Endothelial cell of umbilical vein (primary cell): ENCODE results near the gene C4A. TPM values are rescaled to one million over a fixed set of nuclear protein-coding genes. Genes with fewer than 3 reads are reported as not detected.

Experiments
- BruUV-seq: library from RNA; stranded (reverse); fragments of 400-500 nt; replicated peaks from 2 replicates; lab custom pipeline; 2021; lab: Mats Ljungman, UMichigan
- CTCF ChIA-PET: fragments of 300-600, 350-600 bp; sonication (Branson Sonifier 250); formaldehyde crosslinking; loops from one replicate; lab custom pipeline; 2021; ENCODE audit warnings: antibody characterized with exemption, inconsistent platforms; lab: Charles Lee
- POLR2A ChIA-PET: fragments of 300-600, 350-600 bp; sonication (Branson Sonifier 250); formaldehyde crosslinking; loops from one replicate; lab custom pipeline; 2021; ENCODE audit warnings: antibody characterized with exemption, inconsistent platforms; lab: Charles Lee
- DNase-seq: peaks from one replicate; pipeline ENCODE4 v3.0.0-alpha.2; 2011; ENCODE audit warnings: low read depth, low spot score
- FAIRE-seq: peaks from 2 replicates; lab custom pipeline; 2011; peaks lifted over from hg19 to GRCh38; lab: Jason Lieb, UNC
- H2AFZ ChIP-seq: 2 replicates; pipeline ENCODE4 v1.6.0; 2012; ENCODE audit warnings: low read depth, low read length, control low read depth, inconsistent platforms
- H3K27ac ChIP-seq: 2 replicates; pipeline ENCODE4 v1.5.1; 2011; ENCODE audit warnings: low read depth, mild to moderate bottlenecking, control low read depth, low read length, moderate library complexity; ENCODE audit not compliant: insufficient read depth
- H3K27me3 ChIP-seq, 2 experiments: 2 replicates each; pipeline versions ENCODE4 v1.6.0 to v1.6.1; 2011; ENCODE audit warnings: low read length in 2 of 2, mixed read lengths in 1 of 2; ENCODE audit not compliant: control insufficient read depth in 2 of 2, insufficient read depth in 2 of 2
- H3K36me3 ChIP-seq, 2 experiments: 2 replicates in 1 of 2; 3 replicates in 1 of 2; pipeline ENCODE4 v1.5.1; 2011; ENCODE audit warnings: low read length in 2 of 2, mild to moderate bottlenecking in 1 of 2, moderate library complexity in 1 of 2; ENCODE audit not compliant: control insufficient read depth in 2 of 2, insufficient read depth in 2 of 2; ENCODE audit errors: extremely low read depth in 1 of 2
- H3K4me1 ChIP-seq: 3 replicates; pipeline ENCODE4 v1.5.1; 2011; ENCODE audit warnings: mild to moderate bottlenecking, low read length; ENCODE audit not compliant: control insufficient read depth, insufficient read depth; ENCODE audit errors: extremely low read depth
- H3K4me2 ChIP-seq: 2 replicates; pipeline ENCODE4 v1.6.1; 2011; ENCODE audit warnings: low read length, control low read depth, mixed read lengths; ENCODE audit not compliant: insufficient read depth
- H3K4me3 ChIP-seq, 3 experiments: fragments of 200-600 bp in 1 of 3; sonication (generic), shearing (Covaris generic) in 1 of 3; replicated peaks in 1 of 3; 2 replicates each; pipeline ENCODE4 v1.5.1; 2011 to 2016; ENCODE audit warnings: control low read depth in 3 of 3, low read length in 3 of 3, mild to moderate bottlenecking in 2 of 3, inconsistent platforms in 1 of 3, low read depth in 1 of 3, moderate library complexity in 1 of 3; ENCODE audit not compliant: insufficient read depth in 1 of 3
- H3K79me2 ChIP-seq: 2 replicates; pipeline ENCODE4 v1.6.0; 2012; ENCODE audit warnings: low read length, inconsistent platforms; ENCODE audit not compliant: control insufficient read depth, insufficient read depth
- H3K9ac ChIP-seq: replicated peaks from 2 replicates; pipeline ENCODE3; 2011; ENCODE audit warnings: low read length, control low read depth; ENCODE audit not compliant: insufficient read depth; ENCODE audit errors: extremely low read depth
- H3K9me1 ChIP-seq: replicated peaks from 3 replicates; pipeline ENCODE4 v1.6.0; 2011; ENCODE audit warnings: mild to moderate bottlenecking, low read length; ENCODE audit not compliant: control insufficient read depth, insufficient read depth; ENCODE audit errors: extremely low read depth
- H3K9me3 ChIP-seq: replicated peaks from 2 replicates; pipeline ENCODE4 v1.5.1; 2012; ENCODE audit warnings: low read length, inconsistent platforms; ENCODE audit not compliant: control insufficient read depth, insufficient read depth
- H4K20me1 ChIP-seq: replicated peaks from 2 replicates; pipeline ENCODE3; 2011; ENCODE audit warnings: mild to moderate bottlenecking, low read length; ENCODE audit not compliant: control insufficient read depth, insufficient read depth; ENCODE audit errors: extremely low read depth
- EZH2 ChIP-seq: IDR thresholded peaks from 2 replicates; pipeline ENCODE4 v1.6.1; 2012; ENCODE audit warnings: borderline replicate concordance, low read depth, mild to moderate bottlenecking, moderate library complexity, low read length, inconsistent platforms; ENCODE audit not compliant: severe bottlenecking
- FOS ChIP-seq: IDR thresholded peaks from 2 replicates; pipeline ENCODE4 v1.6.1; 2011; ENCODE audit warnings: mild to moderate bottlenecking, low read length, moderate library complexity, borderline replicate concordance; ENCODE audit not compliant: insufficient read depth
- GATA2 ChIP-seq: IDR thresholded peaks from 2 replicates; pipeline ENCODE4 v1.7.0; 2011; ENCODE audit warnings: low read depth, mild to moderate bottlenecking, moderate library complexity, mixed read lengths, low read length; ENCODE audit not compliant: insufficient read length, insufficient read depth
- JUN ChIP-seq: IDR thresholded peaks from 2 replicates; pipeline ENCODE4 v1.6.1; 2011; ENCODE audit warnings: borderline replicate concordance, low read depth; ENCODE audit not compliant: insufficient read length, insufficient read depth
- MAX ChIP-seq: IDR thresholded peaks from 2 replicates; pipeline ENCODE4 v1.6.1; 2011; ENCODE audit not compliant: insufficient read depth, insufficient read length
- MYC ChIP-seq: IDR thresholded peaks from one replicate; pipeline ENCODE4 v1.6.1; 2011; ENCODE audit warnings: mild to moderate bottlenecking, low read depth, low read length
- POLR2A ChIP-seq: IDR thresholded peaks from 2 replicates; pipeline ENCODE4 v1.6.1; 2012; ENCODE audit warnings: low read depth, mild to moderate bottlenecking, control low read depth, low read length
- POLR2AphosphoS5 ChIP-seq: IDR thresholded peaks from 2 replicates; pipeline ENCODE4 v1.6.1; 2012; ENCODE audit warnings: low read depth, mild to moderate bottlenecking, control low read depth, low read length, moderate library complexity; ENCODE audit not compliant: insufficient read depth
- dilution Hi-C: fragments of 300-500 bp; cut with MboI; formaldehyde crosslinking; loops from one replicate; pipeline ENCODE4 v1.15.0; 2019; ENCODE audit warnings: low sequenced_read_pairs; ENCODE audit not compliant: extremely low pct_ligation_motif_present
- intact Hi-C: fragments of 100-400 bp; cut with micrococcal nuclease; formaldehyde crosslinking; loops from one replicate; pipeline ENCODE4 v1.10.0; 2022
- polyA plus RNA-seq, 4 experiments: library from polyadenylated mRNA; depleted of rRNA in 3 of 4; stranded (reverse) in 3 of 4; unstranded in 1 of 4; fragments of >200 nt; gene quantifications; 2 replicates each; pipeline versions ENCODE4 v1.2.1 to v1.2.3, GENCODE V29; 2011 to 2012; ENCODE audit warnings: missing spikeins in 1 of 4
- total RNA-seq: library from RNA; stranded (reverse); gene quantifications from 2 replicates; pipeline ENCODE4 v1.2.3, GENCODE V29; 2021
- TF ChIP-seq, protein P1 (sequence below), 2 donors: IDR thresholded peaks; 1 replicate in 1 of 2; 2 replicates in 1 of 2; pipeline ENCODE4 v1.5.1; 2011; ENCODE audit warnings: low read length in 2 of 2, mild to moderate bottlenecking in 2 of 2, moderate library complexity in 2 of 2, control low read depth in 1 of 2, inconsistent platforms in 1 of 2, low read depth in 1 of 2; ENCODE audit not compliant: insufficient read depth in 1 of 2; ENCODE audit errors: extremely low read depth in 1 of 2

Gene C4A
- total and polyA plus RNA-seq, 2 donors (not counting 3 experiments of a cell fraction or from before 2014, with no cell fraction given), result 5.2 to 5.7 TPM

GRCh38 chr6:31958412-31958740, 23.5 kb upstream of the C4A start:
- TF ChIP-seq MAX, result no peak
- no peak for TF ChIP-seq POLR2A
- no peak for TF ChIP-seq MYC
- no peak for TF ChIP-seq EZH2
- TF ChIP-seq JUN, result no peak
- TF ChIP-seq FOS, result no peak
- TF ChIP-seq, protein P1, sequence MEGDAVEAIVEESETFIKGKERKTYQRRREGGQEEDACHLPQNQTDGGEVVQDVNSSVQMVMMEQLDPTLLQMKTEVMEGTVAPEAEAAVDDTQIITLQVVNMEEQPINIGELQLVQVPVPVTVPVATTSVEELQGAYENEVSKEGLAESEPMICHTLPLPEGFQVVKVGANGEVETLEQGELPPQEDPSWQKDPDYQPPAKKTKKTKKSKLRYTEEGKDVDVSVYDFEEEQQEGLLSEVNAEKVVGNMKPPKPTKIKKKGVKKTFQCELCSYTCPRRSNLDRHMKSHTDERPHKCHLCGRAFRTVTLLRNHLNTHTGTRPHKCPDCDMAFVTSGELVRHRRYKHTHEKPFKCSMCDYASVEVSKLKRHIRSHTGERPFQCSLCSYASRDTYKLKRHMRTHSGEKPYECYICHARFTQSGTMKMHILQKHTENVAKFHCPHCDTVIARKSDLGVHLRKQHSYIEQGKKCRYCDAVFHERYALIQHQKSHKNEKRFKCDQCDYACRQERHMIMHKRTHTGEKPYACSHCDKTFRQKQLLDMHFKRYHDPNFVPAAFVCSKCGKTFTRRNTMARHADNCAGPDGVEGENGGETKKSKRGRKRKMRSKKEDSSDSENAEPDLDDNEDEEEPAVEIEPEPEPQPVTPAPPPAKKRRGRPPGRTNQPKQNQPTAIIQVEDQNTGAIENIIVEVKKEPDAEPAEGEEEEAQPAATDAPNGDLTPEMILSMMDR (IDR thresholded peaks at IDR 0.05; ENCODE audit: extremely low read depth in 1 of 2, insufficient read depth in 1 of 2, low read depth in 1 of 2, low read length in 2 of 2), result no peak
- no peak for TF ChIP-seq POLR2AphosphoS5
- TF ChIP-seq GATA2, result no peak
- dilution Hi-C loops (no loop called here), intact Hi-C loops (loop anchor here (2.0 to 10.0 kb wide), 3 partner anchors 124 to 219 kb away; partner anchors contain the start of genes AGPAT1 and RNF5)
- peaks cover 17% of the 10 kb centered on the region for H3K4me1 ChIP-seq
- FAIRE-seq, result no peak
- H3K9ac ChIP-seq, result peak overlapping the region; percentile 87
- no peaks in the 10 kb centered on the region for H3K9me3 ChIP-seq
- H3K27me3 ChIP-seq, result no peaks in the 10 kb centered on the region
- H4K20me1 ChIP-seq, result no peaks in the 10 kb centered on the region
- no peak for DNase-seq
- peak overlapping the region; percentile 75 for H3K27ac ChIP-seq
- H3K36me3 ChIP-seq, result peaks cover 15 to 45% of the 10 kb centered on the region in 2 experiments
- no peaks in the 10 kb centered on the region for H3K9me1 ChIP-seq
- peak overlapping the region; percentile 76 for H2AFZ ChIP-seq
- ChIA-PET CTCF (interaction anchor here (0.8 to 1.2 kb wide), 3 partner anchors 13 to 60 kb away, joined by 3 to 4 read pairs (median 3); no protein-coding TSS in a partner anchor), POLR2A (no interaction called here)
- H3K79me2 ChIP-seq, result peaks cover 25% of the 10 kb centered on the region
- no TSS peak for BruUV-seq
- peak overlapping the region; percentile 66 to 84 (median 70) for H3K4me3 ChIP-seq
- peak overlapping the region; percentile 77 for H3K4me2 ChIP-seq
